Measurements from ENCODE around the gene INCA1.

INCA1 gene

GRCh38 chr17:4945176-4945943, 52.0 kb downstream of the INCA1 start:
- Histone ChIP-seq H3K9ac (ENCODE audit: low read length) (no peak overlapping the region), H3K27ac (ENCODE audit: low read length) (peak overlapping the region; percentile 33), H3K9me3 (ENCODE audit: control insufficient read depth, low read depth, low read length) (no peaks in the 10 kb centered on the region), H3K4me3 (ENCODE audit: low read length) (no peak overlapping the region), H3K4me1 (ENCODE audit: control insufficient read depth, low read depth, low read length) (peaks cover 16% of the 10 kb centered on the region), H3K36me3 (ENCODE audit: control insufficient read depth, low read depth, low read length) (peaks cover 44% of the 10 kb centered on the region), H3K27me3 (ENCODE audit: control insufficient read depth, insufficient read depth, low read length) (no peaks in the 10 kb centered on the region)

- Histone ChIP-seq H3K4me3 (ENCODE audit: low read length) (no peak overlapping the region), H3K27me3 (ENCODE audit: control insufficient read depth, insufficient read depth, low read length) (no peaks in the 10 kb centered on the region), H3K9me3 (ENCODE audit: control insufficient read depth, low read depth, low read length) (no peaks in the 10 kb centered on the region), H3K9ac (ENCODE audit: low read length) (no peak overlapping the region), H3K4me1 (ENCODE audit: control insufficient read depth, low read depth, low read length) (peaks cover 16% of the 10 kb centered on the region), H3K27ac (ENCODE audit: low read length) (peak overlapping the region; percentile 33), H3K36me3 (ENCODE audit: control insufficient read depth, low read depth, low read length) (peaks cover 44% of the 10 kb centered on the region)
Measured at GRCh38 chr17:4944554-4945175, 52.7 kb downstream of the INCA1 start.

- Histone ChIP-seq H3K36me3 (ENCODE audit: control insufficient read depth, low read depth, low read length) (peaks cover 44% of the 10 kb centered on the region), H3K4me3 (ENCODE audit: low read length) (no peak overlapping the region), H3K27me3 (ENCODE audit: control insufficient read depth, insufficient read depth, low read length) (no peaks in the 10 kb centered on the region), H3K9ac (ENCODE audit: low read length) (no peak overlapping the region), H3K4me1 (ENCODE audit: control insufficient read depth, low read depth, low read length) (peaks cover 16% of the 10 kb centered on the region), H3K9me3 (ENCODE audit: control insufficient read depth, low read depth, low read length) (no peaks in the 10 kb centered on the region), H3K27ac (ENCODE audit: low read length) (peak overlapping the region; percentile 13)
Measured at GRCh38 chr17:4944163-4944553, 53.2 kb downstream of the INCA1 start.

GRCh38 chr17:4942760-4943508, 54.4 kb downstream of the INCA1 start:
- Histone ChIP-seq H3K4me1 (ENCODE audit: control insufficient read depth, low read depth, low read length) (peaks cover 23% of the 10 kb centered on the region), H3K9me3 (ENCODE audit: control insufficient read depth, low read depth, low read length) (no peaks in the 10 kb centered on the region), H3K27ac (ENCODE audit: low read length) (no peak overlapping the region), H3K4me3 (ENCODE audit: low read length) (no peak overlapping the region), H3K27me3 (ENCODE audit: control insufficient read depth, insufficient read depth, low read length) (no peaks in the 10 kb centered on the region), H3K36me3 (ENCODE audit: control insufficient read depth, low read depth, low read length) (peaks cover 46% of the 10 kb centered on the region), H3K9ac (ENCODE audit: low read length) (no peak overlapping the region)

- Histone ChIP-seq H3K27me3 (ENCODE audit: control insufficient read depth, insufficient read depth, low read length) (no peaks in the 10 kb centered on the region), H3K9ac (ENCODE audit: low read length) (peak overlapping the region; percentile 93), H3K27ac (ENCODE audit: low read length) (no peak overlapping the region), H3K36me3 (ENCODE audit: control insufficient read depth, low read depth, low read length) (peaks cover 46% of the 10 kb centered on the region), H3K9me3 (ENCODE audit: control insufficient read depth, low read depth, low read length) (no peaks in the 10 kb centered on the region), H3K4me3 (ENCODE audit: low read length) (peak overlapping the region; percentile 63), H3K4me1 (ENCODE audit: control insufficient read depth, low read depth, low read length) (peaks cover 17% of the 10 kb centered on the region)
Measured at GRCh38 chr17:4941319-4941610, 56.1 kb downstream of the INCA1 start.

- Histone ChIP-seq H3K4me3 (ENCODE audit: low read length) (peak overlapping the region; percentile 63), H3K9ac (ENCODE audit: low read length) (peak overlapping the region; percentile 93), H3K4me1 (ENCODE audit: control insufficient read depth, low read depth, low read length) (peaks cover 15% of the 10 kb centered on the region), H3K9me3 (ENCODE audit: control insufficient read depth, low read depth, low read length) (no peaks in the 10 kb centered on the region), H3K36me3 (ENCODE audit: control insufficient read depth, low read depth, low read length) (peaks cover 42% of the 10 kb centered on the region), H3K27me3 (ENCODE audit: control insufficient read depth, insufficient read depth, low read length) (no peaks in the 10 kb centered on the region), H3K27ac (ENCODE audit: low read length) (peak overlapping the region; percentile 38)
Measured at GRCh38 chr17:4940555-4941318, 56.6 kb downstream of the INCA1 start.

- Histone ChIP-seq H3K4me1 (ENCODE audit: control insufficient read depth, low read depth, low read length) (peaks cover 11% of the 10 kb centered on the region), H3K27me3 (ENCODE audit: control insufficient read depth, insufficient read depth, low read length) (no peaks in the 10 kb centered on the region), H3K9ac (ENCODE audit: low read length) (peak within 1 kb of the TSS; percentile 93), H3K36me3 (ENCODE audit: control insufficient read depth, low read depth, low read length) (peaks cover 37% of the 10 kb centered on the region), H3K27ac (ENCODE audit: low read length) (peak within 1 kb of the TSS; percentile 70), H3K4me3 (ENCODE audit: low read length) (peak within 1 kb of the TSS; percentile 63), H3K9me3 (ENCODE audit: control insufficient read depth, low read depth, low read length) (no peaks in the 10 kb centered on the region)
Measured at GRCh38 chr17:4939796-4940554, 57.3 kb downstream of the INCA1 start, which contains the start of the genes RNF167 and SLC25A11. TSS of gene RNF167 (plus strand) at chr17:4940268. CDS start at chr17:4940910, 642 bp downstream. TSS of gene SLC25A11 (minus strand) at chr17:4940046. CDS start at chr17:4939910, 136 bp downstream.

- Histone ChIP-seq H3K27ac (ENCODE audit: low read length) (peak overlapping the region; percentile 70), H3K36me3 (ENCODE audit: control insufficient read depth, low read depth, low read length) (peaks cover 32% of the 10 kb centered on the region), H3K27me3 (ENCODE audit: control insufficient read depth, insufficient read depth, low read length) (no peaks in the 10 kb centered on the region), H3K9me3 (ENCODE audit: control insufficient read depth, low read depth, low read length) (no peaks in the 10 kb centered on the region), H3K4me3 (ENCODE audit: low read length) (peak overlapping the region; percentile 63), H3K4me1 (ENCODE audit: control insufficient read depth, low read depth, low read length) (peaks cover 13% of the 10 kb centered on the region), H3K9ac (ENCODE audit: low read length) (peak overlapping the region; percentile 93)
Measured at GRCh38 chr17:4939546-4939795, 57.9 kb downstream of the INCA1 start.

- H3K9me3 ChIP-seq (ENCODE audit: control insufficient read depth, low read depth, low read length), result no peaks in the 10 kb centered on the region
- H3K9ac ChIP-seq (ENCODE audit: low read length), result peak overlapping the region; percentile 93
- H3K4me3 ChIP-seq (ENCODE audit: low read length), result peak overlapping the region; percentile 63
- H3K4me1 ChIP-seq (ENCODE audit: control insufficient read depth, low read depth, low read length), result peaks cover 13% of the 10 kb centered on the region
- peaks cover 27% of the 10 kb centered on the region for H3K36me3 ChIP-seq (ENCODE audit: control insufficient read depth, low read depth, low read length)
- H3K27me3 ChIP-seq (ENCODE audit: control insufficient read depth, insufficient read depth, low read length), result no peaks in the 10 kb centered on the region
- peak overlapping the region; percentile 70 for H3K27ac ChIP-seq (ENCODE audit: low read length)
Measured at GRCh38 chr17:4938688-4939545, 58.4 kb downstream of the INCA1 start.
